ENCODE data around the gene KIZ.

KIZ gene

GRCh38 chr20:21125849-21126580 is at the start of gene KIZ:
Gene KIZ (plus strand): TSS chr20:21126082. CDS start chr20:21126116, 34 bp downstream.
- peak within 1 kb of the TSS; percentile 75 for H3K4me3 ChIP-seq (ENCODE audit: low read depth, low read length)

GRCh38 chr20:21077809-21078345 is 48.0 kb upstream of the KIZ start:
- no peak overlapping the region for H3K4me3 ChIP-seq (ENCODE audit: low read depth, low read length)

GRCh38 chr20:21082584-21082983 is 43.3 kb upstream of the KIZ start:
- no peak overlapping the region for H3K4me3 ChIP-seq (ENCODE audit: low read depth, low read length)

GRCh38 chr20:21083825-21084325 is 42.0 kb upstream of the KIZ start:
- H3K4me3 ChIP-seq (ENCODE audit: low read depth, low read length): no peak overlapping the region

GRCh38 chr20:21087862-21088540 is 37.9 kb upstream of the KIZ start:
- no peak overlapping the region for H3K4me3 ChIP-seq (ENCODE audit: low read depth, low read length)

- H3K4me3 ChIP-seq (ENCODE audit: low read depth, low read length): no peak overlapping the region
These were observed 36.5 kb upstream of the KIZ start for GRCh38 chr20:21089391-21089790.

- no peak overlapping the region for H3K4me3 ChIP-seq (ENCODE audit: low read depth, low read length)
These were observed 35.7 kb upstream of the KIZ start for GRCh38 chr20:21090111-21090618.

- H3K4me3 ChIP-seq (ENCODE audit: low read depth, low read length): no peak overlapping the region
These were observed 35.2 kb upstream of the KIZ start for GRCh38 chr20:21090721-21091120.

- no peak overlapping the region for H3K4me3 ChIP-seq (ENCODE audit: low read depth, low read length)
These were observed 33.1 kb upstream of the KIZ start for GRCh38 chr20:21092806-21093205.

GRCh38 chr20:21096321-21097043 is 29.4 kb upstream of the KIZ start:
- no peak overlapping the region for H3K4me3 ChIP-seq (ENCODE audit: low read depth, low read length)

GRCh38 chr20:21099751-21100577 is 25.9 kb upstream of the KIZ start:
- peak overlapping the region; percentile 36 for H3K4me3 ChIP-seq (ENCODE audit: low read depth, low read length)

GRCh38 chr20:21100578-21101452 is 25.1 kb upstream of the KIZ start:
- H3K4me3 ChIP-seq (ENCODE audit: low read depth, low read length): peak overlapping the region; percentile 51

- H3K4me3 ChIP-seq (ENCODE audit: low read depth, low read length): peak overlapping the region; percentile 51
These were observed 24.4 kb upstream of the KIZ start for GRCh38 chr20:21101453-21101931.

GRCh38 chr20:21101932-21102575 is 23.8 kb upstream of the KIZ start:
- H3K4me3 ChIP-seq (ENCODE audit: low read depth, low read length): peak overlapping the region; percentile 29

GRCh38 chr20:21102603-21103311 is 23.1 kb upstream of the KIZ start:
- peak overlapping the region; percentile 33 for H3K4me3 ChIP-seq (ENCODE audit: low read depth, low read length)

GRCh38 chr20:21103582-21104465 is 22.1 kb upstream of the KIZ start:
- no peak overlapping the region for H3K4me3 ChIP-seq (ENCODE audit: low read depth, low read length)

- H3K4me3 ChIP-seq (ENCODE audit: low read depth, low read length): no peak overlapping the region
These were observed 21.5 kb upstream of the KIZ start for GRCh38 chr20:21104466-21104761.
